ENCODE measurements around the gene HOXB13. TPM values are rescaled to one million over a fixed set of nuclear protein-coding genes. Genes with fewer than 3 reads are reported as not detected.

The HOXB13 gene
- total RNA-seq, 2 donors from 2014 or later = not detected

GRCh38 chr17:48693178-48693577 lies 35.4 kb downstream of the HOXB13 start:
- Histone ChIP-seq H3K27me3 (ENCODE audit: control insufficient read depth, insufficient read depth, low read length, poor library complexity, severe bottlenecking) (peaks cover 67% of the 10 kb centered on the region), H3K36me3 (ENCODE audit: control insufficient read depth, insufficient read depth, low read length) (no peaks in the 10 kb centered on the region), H3K9ac (ENCODE audit: extremely low read depth, low read length, poor library complexity, severe bottlenecking) (no peak overlapping the region), H3K27ac (ENCODE audit: low read depth, low read length) (no peak overlapping the region), H3K9me3 (ENCODE audit: control insufficient read depth, low read length) (peaks cover 8% of the 10 kb centered on the region), H3K4me1 (ENCODE audit: control insufficient read depth, insufficient read depth, low read length) (no peaks in the 10 kb centered on the region), H3K4me3 (ENCODE audit: low read length) (no peak overlapping the region)
- no peak overlapping the region for H3K4me3 Mint-ChIP-seq
- H3K27me3 Mint-ChIP-seq (ENCODE audit: insufficient read depth) = peaks cover 73% of the 10 kb centered on the region
- no peak overlapping the region for H3K27ac Mint-ChIP-seq
- TF ChIP-seq CTCF (conservative IDR thresholded peaks at IDR 0.05) = no peak
- DNase-seq = no peak
- WGBS, 2 experiments (ENCODE audit: insufficient coverage in 1 of 2, insufficient read length in 1 of 2) = no CpG with 5 or more reads among the region's 1 CpG
- H3K4me1 Mint-ChIP-seq = no peaks in the 10 kb centered on the region
- H3K36me3 Mint-ChIP-seq (ENCODE audit: low read depth) = no peaks in the 10 kb centered on the region
- peaks cover 10% of the 10 kb centered on the region for H3K9me3 Mint-ChIP-seq

DNA sequence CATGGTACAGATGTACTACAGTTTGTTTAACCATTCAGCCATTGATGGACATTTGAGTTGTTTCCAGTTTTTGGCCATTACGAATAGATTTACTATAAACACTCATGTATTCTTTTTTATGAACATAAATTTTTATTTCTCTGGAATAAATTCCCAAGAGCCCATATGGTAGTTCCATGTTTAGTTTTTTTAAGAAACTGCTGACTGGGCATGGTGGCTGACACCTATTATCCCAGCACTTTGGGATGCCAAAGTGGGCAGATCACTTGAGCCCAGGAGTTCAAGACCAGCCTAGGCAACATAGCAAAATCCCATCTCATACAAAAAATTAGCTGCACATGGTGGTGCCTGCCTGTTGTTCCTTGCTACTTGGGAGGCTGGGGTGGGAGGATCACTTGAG lies 36.5 kb downstream of the HOXB13 start:
- Histone ChIP-seq H3K27me3 (ENCODE audit: control insufficient read depth, insufficient read depth, low read length, poor library complexity, severe bottlenecking) (peaks cover 67% of the 10 kb centered on the region), H3K4me1 (ENCODE audit: control insufficient read depth, insufficient read depth, low read length) (no peaks in the 10 kb centered on the region), H3K9ac (ENCODE audit: extremely low read depth, low read length, poor library complexity, severe bottlenecking) (no peak overlapping the region), H3K27ac (ENCODE audit: low read depth, low read length) (no peak overlapping the region), H3K9me3 (ENCODE audit: control insufficient read depth, low read length) (peaks cover 8% of the 10 kb centered on the region), H3K36me3 (ENCODE audit: control insufficient read depth, insufficient read depth, low read length) (no peaks in the 10 kb centered on the region), H3K4me3 (ENCODE audit: low read length) (no peak overlapping the region)
- Mint-ChIP-seq H3K27me3 (ENCODE audit: insufficient read depth) (peaks cover 70% of the 10 kb centered on the region), H3K9me3 (peaks cover 10% of the 10 kb centered on the region), H3K36me3 (ENCODE audit: low read depth) (no peaks in the 10 kb centered on the region), H3K27ac (no peak overlapping the region), H3K4me3 (no peak overlapping the region), H3K4me1 (no peaks in the 10 kb centered on the region)
- peak; percentile 15 for DNase-seq
- no peak for TF ChIP-seq CTCF (conservative IDR thresholded peaks at IDR 0.05)
- WGBS, 2 experiments (ENCODE audit: insufficient coverage in 1 of 2, insufficient read length in 1 of 2) = 100% methylated on average over 1 of the region's 1 CpG; no CpG with 5 or more reads in 1 of the 2 experiments

DNA sequence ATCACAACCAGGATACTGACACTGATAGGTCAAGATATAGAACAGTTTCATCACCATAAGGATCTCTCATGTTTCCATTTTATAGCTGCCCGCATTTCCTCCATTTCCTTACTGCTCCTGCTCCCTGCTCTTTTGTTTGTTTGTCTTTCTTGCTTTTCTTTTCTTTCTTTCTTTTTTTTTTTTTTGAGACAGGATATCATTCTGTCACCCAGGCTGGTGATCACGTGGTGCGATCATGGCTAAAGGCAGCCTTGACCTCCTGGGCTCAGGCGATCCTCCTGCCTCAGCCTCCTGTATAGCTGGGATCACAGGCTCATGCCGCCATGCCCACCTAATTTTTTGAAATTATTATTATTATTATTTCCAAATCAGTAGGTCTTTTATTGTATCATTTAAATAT lies 37.9 kb downstream of the HOXB13 start:
- no peaks in the 10 kb centered on the region for H3K4me1 Mint-ChIP-seq
- no peak for TF ChIP-seq CTCF (conservative IDR thresholded peaks at IDR 0.05)
- Histone ChIP-seq H3K9ac (ENCODE audit: extremely low read depth, low read length, poor library complexity, severe bottlenecking) (no peak overlapping the region), H3K4me1 (ENCODE audit: control insufficient read depth, insufficient read depth, low read length) (no peaks in the 10 kb centered on the region), H3K9me3 (ENCODE audit: control insufficient read depth, low read length) (peaks cover 8% of the 10 kb centered on the region), H3K4me3 (ENCODE audit: low read length) (no peak overlapping the region), H3K27me3 (ENCODE audit: control insufficient read depth, insufficient read depth, low read length, poor library complexity, severe bottlenecking) (peaks cover 68% of the 10 kb centered on the region), H3K27ac (ENCODE audit: low read depth, low read length) (no peak overlapping the region), H3K36me3 (ENCODE audit: control insufficient read depth, insufficient read depth, low read length) (no peaks in the 10 kb centered on the region)
- peaks cover 66% of the 10 kb centered on the region for H3K27me3 Mint-ChIP-seq (ENCODE audit: insufficient read depth)
- WGBS, 2 experiments (ENCODE audit: insufficient coverage in 1 of 2, insufficient read length in 1 of 2) = 82 to 86% methylated on average over 1 to 4 of the region's 5 CpGs
- no peak overlapping the region for H3K4me3 Mint-ChIP-seq
- peaks cover 10% of the 10 kb centered on the region for H3K9me3 Mint-ChIP-seq
- no peaks in the 10 kb centered on the region for H3K36me3 Mint-ChIP-seq (ENCODE audit: low read depth)
- no peak overlapping the region for H3K27ac Mint-ChIP-seq
- DNase-seq = peak; percentile 17

All from endodermal cell (in vitro differentiated cells).